GM19035 (cell line): ENCODE data around the gene RAF1.
A peak's percentile ranks its signal among the peaks of the same experiment; 100 is the strongest.

Experiments
- ATAC-seq: cut with Tn5 transposase; IDR thresholded peaks from one replicate; pipeline ENCODE4 v1.9.1; 2021; ENCODE audit not compliant: unreplicated experiment

The RAF1 gene

GRCh38 chr3:12593473-12593872, 70.4 kb downstream of the RAF1 start:
- no peak for ATAC-seq

GRCh38 chr3:12591997-12592715, 71.8 kb downstream of the RAF1 start:
- no peak for ATAC-seq

GRCh38 chr3:12591456-12591855, 72.5 kb downstream of the RAF1 start:
- no peak for ATAC-seq

- ATAC-seq: no peak
These were observed 73.8 kb downstream of the RAF1 start for GRCh38 chr3:12590096-12590495.

- ATAC-seq: no peak
These were observed 75.6 kb downstream of the RAF1 start for GRCh38 chr3:12588039-12589009.

- ATAC-seq: no peak
These were observed 77.5 kb downstream of the RAF1 start for GRCh38 chr3:12586403-12586802.

- ATAC-seq: peak; percentile 48
These were observed 77.9 kb downstream of the RAF1 start for GRCh38 chr3:12585970-12586369.

- no peak for ATAC-seq
These were observed 78.7 kb downstream of the RAF1 start for GRCh38 chr3:12585181-12585580.

- no peak for ATAC-seq
These were observed 79.8 kb downstream of the RAF1 start for GRCh38 chr3:12584083-12584482.

GRCh38 chr3:12583280-12583679, 80.6 kb downstream of the RAF1 start:
- ATAC-seq: no peak

- ATAC-seq: no peak
These were observed 81.2 kb downstream of the RAF1 start for GRCh38 chr3:12582730-12583129.

GRCh38 chr3:12579905-12580304, 84.0 kb downstream of the RAF1 start:
- no peak for ATAC-seq

- ATAC-seq: no peak
These were observed 84.5 kb downstream of the RAF1 start for GRCh38 chr3:12579456-12579855.

- ATAC-seq: no peak
These were observed 85.2 kb downstream of the RAF1 start for GRCh38 chr3:12578742-12579141.

GRCh38 chr3:12577379-12577778, 86.5 kb downstream of the RAF1 start:
- no peak for ATAC-seq

- ATAC-seq: no peak
These were observed 89.3 kb downstream of the RAF1 start for GRCh38 chr3:12574661-12575060.

- no peak for ATAC-seq
These were observed 89.8 kb downstream of the RAF1 start for GRCh38 chr3:12574131-12574530.

- no peak for ATAC-seq
These were observed 91.9 kb downstream of the RAF1 start for GRCh38 chr3:12571986-12572385.

GRCh38 chr3:12569836-12570235, 94.1 kb downstream of the RAF1 start:
- no peak for ATAC-seq

- ATAC-seq: no peak
These were observed 95.2 kb downstream of the RAF1 start for GRCh38 chr3:12568747-12569146.

- no peak for ATAC-seq
These were observed 96.9 kb downstream of the RAF1 start for GRCh38 chr3:12566976-12567375.

GRCh38 chr3:12562451-12562850, 101.5 kb downstream of the RAF1 start:
- ATAC-seq: no peak
